Anterior cingulate cortex (tissue), 58 donors: ENCODE results near the gene RHCE.
"Not testable (repeated sequence)": the region's sequence is repeated elsewhere in the genome, so short reads cannot be mapped to it uniquely, and the experiment has no call there.

Experiments used
- DNase-seq, 58 donors: peaks; one replicate each; lab custom pipeline; 2025; lab: John Stamatoyannopoulos, UW

Gene RHCE

DNA sequence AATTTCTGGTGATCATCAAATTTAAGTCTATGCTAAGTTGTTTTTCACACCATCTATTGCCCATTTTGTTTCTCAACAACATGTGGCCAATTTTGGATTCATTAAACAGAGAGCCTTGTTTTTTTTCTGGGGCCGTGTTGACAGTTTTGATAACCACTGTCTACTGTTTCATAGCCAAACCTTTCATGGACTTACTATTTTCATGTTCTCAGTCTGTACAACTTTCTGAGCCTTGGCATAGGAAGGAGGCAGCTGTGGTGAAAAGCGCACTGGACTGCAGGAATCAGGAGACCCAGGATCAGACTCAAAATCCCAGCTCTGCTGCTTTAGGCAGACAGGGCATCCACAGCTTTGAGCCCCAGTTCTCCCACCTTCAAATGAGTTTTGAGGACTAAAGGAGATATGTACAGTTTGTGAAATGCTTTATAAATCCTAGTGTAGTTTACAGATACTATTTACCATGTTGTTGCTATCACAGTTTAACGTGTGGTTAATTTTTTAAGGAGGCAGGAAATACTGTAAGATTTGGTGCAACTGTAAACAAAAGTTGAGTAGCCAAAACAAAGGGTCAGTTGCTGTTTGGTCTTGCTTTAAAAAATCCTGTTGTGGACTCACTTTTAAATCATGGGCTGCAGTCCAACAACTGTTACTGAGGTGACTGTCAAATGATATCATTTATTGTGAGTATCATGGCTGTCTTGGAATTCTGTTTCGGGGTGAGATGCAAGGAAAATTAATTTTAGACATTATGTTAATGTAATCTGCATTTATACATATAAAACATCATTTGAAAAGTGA is 13.0 kb upstream of the RHCE start:
- peak in 9 of 58 donors; percentile 4 to 12 (median 7) for DNase-seq

DNA sequence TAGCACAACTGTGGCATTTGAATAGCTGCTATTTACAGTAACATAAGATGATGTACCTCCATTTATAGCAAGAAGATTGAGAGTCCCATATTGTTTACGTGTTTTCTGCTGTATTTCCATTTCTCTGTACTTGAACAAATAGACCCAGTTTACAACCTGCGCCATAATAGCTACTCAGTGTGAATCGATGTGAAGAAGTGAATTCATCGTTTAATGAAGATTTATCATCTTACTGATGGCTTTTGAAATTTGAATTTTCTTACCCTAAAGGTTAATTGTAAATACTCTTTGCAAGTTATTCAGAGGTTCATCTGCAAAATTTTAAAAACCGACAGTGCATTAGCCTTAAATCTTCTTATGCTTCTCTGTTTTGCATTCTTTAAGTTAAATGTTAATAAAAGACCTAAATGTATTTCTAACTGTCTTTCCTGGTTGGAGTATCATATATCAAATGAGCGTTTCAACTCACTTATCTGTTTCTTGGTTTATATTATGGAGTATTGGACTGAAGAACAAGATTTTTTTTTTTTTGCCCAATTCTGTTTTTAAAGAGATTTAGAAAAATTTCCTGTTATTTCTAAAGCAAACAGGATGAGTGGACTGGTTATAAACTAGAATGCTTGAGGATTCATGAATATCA is 12.2 kb upstream of the RHCE start:
- no peak for DNase-seq

DNA sequence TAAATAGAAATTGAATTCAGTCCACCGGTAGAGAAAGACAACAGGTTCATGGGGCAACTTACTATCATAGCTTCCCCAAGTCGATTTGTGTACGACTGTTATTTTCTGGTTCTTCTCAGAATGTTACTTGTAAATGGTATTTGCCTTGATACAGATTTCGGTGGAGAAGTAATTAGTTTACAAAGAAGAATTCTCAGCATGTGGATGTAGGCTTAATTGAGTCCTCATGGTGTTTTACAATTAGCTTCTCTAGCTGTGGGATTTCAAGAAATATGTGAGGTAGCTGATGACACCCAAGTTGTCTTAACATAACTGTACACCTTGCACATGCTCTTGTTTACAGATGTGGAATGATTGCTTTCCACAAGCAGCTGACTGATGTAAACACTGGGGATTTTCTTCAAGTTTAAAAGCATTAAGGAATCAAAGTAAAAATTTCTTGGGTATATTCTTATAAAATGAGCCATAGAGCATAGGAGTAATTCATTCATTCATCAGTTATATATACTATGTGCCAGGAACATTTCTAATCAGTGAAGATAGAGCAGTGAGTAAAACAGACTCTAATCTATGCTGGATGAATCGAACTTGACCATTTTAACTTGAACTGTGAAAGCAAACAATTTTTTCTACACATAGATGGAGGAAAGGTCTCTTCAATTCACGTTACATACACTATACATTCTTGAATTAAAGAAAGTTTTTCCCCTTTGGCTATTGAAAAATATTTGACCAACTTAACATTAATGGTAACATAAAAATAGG is 11.5 kb upstream of the RHCE start:
- peak in 1 of 58 donors; percentile 6 for DNase-seq

DNA sequence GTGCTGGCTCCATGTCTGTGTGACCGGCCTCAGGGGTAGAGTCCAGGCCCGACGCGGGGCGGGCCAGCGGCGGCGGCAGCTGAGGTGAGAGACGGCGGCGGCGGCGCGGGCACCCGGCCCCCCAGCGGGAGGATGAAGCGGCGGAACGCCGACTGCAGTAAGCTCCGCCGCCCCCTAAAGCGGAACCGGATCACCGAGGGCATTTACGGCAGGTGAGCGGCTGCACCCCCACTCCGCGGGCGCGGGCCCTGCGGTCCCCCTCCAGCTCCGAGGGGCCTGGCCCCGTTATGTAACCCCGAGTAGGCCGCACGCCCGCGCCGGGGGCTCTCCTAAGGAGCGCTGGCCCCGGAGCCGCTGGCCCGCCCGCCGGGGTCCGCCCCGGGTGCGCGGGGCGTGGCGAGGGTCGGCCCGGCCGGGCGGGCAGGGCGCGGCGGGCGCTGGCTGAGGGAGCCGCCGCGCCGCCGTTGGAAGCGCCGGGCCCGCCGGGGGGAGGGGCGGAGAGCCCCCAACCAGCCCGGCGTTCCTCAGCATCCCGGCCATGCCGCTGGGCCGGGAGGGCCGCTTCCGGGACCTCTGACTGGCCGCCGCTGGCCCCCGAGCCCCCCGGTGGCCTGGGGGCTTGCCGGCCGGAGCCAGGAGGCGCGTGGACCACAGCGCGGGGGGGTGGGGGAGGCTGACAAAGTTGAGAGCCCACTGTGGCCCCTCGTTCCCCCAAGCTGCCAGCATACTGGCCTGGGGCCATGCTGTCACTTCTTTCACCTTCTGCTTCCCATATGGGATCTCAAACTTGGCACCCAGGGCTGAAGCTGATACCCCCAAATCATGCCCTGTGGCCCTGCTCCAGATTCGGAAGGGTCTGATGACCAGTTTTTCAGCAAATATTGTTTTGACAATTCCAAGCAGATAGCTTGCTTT is 10.6 kb upstream of the RHCE start:
- peak in 9 of 58 donors; percentile 4 to 52 (median 25) for DNase-seq

DNA sequence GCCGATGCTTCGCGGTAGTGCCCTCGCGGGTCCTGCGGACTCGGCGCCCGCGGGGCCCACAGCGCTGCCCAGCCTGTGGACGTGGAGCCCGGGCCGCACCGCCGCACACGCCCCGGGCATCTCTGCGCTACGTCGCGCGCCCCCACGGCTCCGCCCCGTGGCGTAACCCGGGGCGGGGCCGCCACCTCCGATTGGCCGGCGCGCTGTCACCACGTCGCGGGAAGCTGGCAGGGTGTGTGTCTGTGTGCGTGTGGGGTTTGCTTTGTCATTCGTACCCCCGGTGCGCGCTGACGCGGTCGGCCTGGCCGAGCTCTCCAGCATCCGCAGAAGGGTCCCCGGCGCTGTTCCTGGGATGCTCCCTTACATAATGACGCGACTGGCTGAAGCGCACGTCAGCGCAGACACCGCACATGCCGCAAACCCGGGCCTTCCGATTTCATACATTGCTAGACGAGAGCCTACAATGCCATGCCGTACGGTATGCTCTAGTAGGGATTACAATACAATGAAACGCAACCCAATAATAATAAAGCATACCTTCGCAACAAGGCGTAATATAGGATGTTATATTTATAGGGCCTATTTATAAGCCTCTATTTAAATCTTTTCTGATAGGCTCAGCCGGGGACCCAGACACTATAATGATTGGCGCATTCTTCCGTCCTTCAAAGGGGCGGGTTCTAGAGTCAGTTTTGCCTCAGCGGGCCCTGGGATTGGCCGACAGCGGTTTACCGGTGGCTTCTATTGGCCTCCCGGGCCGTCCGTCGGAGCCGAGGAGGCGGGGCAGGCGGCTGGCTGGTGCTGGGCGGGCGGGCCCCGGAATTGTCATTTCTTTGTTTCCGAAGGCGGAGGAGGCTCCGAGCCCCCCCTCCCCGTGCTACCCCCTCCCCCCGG is 9.7 kb upstream of the RHCE start, which contains the start of gene MACO1:
TSS of gene MACO1 (plus strand) at position 825 of the 894 bp plus-strand sequence. CDS start 202 bp downstream, outside the sequence.
- DNase-seq = peak; percentile 73 to 99 (median 97)

DNA sequence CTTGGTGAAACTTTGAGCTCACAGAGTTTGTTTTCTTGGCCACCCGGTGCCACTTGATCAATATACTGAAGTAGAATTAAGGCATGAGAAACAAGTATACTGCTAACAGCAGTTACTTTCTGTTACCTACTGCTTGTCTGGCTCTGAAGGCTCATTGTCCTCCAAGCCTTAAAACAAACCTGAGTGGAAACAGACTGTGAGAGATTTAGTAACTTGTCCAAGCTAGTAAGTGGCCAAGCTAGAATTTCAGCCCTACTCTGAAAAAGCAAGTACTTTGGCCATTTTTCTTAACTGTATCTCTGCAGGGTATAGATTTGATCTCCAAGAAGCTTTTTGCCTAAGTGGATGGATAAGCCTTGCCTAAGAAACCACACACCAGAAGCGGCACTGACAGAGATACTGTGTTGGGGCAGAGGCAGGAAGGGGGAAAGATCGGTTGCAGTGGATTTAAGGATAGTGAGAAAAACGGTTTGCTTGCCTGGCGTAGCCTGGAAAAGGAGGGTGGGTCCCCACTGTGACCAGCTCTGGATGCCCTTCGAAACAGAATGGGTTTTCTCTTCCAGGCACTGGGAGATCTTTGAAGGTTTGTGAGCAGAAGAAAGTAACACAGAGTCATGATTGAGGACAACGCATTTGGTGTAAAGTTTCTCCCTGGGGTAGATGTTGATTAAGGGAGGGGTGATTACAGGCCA is 8.0 kb upstream of the RHCE start:
- no peak for DNase-seq

DNA sequence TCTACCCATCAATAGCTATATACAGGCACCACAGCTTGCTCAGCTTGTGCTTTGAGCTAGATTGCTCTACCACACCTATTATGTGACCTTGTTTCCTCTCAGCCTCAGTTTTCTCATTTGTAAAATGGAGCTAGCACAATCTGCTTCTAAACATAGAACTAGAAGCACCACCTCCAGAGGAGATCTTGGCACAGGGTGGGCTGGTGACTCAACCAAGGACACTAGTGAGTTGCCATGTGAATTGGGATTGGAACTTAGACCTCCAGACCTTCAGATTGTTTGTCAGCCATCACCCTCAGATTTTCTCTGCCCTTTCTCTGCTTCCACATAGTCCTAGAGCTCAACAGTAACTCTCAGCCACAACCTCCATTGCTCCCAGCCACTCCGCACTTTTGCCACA is 7.1 kb upstream of the RHCE start:
- no peak for DNase-seq

DNA sequence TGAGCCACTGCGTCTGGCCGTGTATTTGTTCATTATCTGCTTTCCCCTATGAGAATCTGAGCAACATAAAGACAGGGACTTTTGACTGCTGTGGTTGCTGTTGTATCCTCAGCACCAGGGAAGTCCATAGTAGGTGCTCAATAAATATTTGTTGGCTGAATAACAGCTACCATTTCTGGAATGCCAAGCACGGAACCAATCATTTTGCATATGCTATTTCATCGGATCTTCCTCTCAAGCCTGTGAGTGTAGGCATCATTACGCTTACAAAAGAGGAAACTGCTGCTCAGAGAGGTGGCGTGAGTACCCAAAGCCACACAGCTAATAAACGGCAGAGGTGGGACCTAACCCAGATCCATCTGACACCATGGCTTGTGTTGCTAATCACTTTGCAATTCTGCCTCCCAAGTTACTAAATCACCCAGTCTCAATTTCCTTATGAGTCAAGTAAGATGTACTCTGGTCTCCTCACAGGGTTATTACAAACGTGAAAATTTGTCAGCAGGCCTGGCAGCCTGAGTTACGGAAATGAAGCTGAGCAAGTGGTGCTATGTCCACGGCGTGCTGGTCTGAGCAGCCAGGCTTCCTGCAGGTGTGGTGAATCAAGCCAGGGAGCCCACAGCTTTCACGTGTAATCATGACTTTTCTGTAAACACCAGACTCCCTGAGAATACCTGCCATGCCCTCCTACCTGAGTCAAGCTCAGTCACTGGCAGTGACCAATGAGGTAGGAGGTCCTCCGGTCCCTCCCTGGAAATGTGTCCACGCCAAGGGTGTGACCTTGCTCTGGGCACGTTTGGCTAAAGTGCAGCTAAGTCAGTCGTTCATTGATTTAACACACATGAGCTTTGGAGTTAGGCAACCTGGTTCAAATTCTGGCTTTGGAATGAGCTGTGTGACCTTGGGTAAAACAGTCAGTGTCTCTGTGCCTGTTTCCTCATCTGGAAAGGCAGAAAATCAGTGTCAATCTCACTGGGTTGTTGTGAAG is 4.8 kb upstream of the RHCE start:
- DNase-seq = no peak

DNA sequence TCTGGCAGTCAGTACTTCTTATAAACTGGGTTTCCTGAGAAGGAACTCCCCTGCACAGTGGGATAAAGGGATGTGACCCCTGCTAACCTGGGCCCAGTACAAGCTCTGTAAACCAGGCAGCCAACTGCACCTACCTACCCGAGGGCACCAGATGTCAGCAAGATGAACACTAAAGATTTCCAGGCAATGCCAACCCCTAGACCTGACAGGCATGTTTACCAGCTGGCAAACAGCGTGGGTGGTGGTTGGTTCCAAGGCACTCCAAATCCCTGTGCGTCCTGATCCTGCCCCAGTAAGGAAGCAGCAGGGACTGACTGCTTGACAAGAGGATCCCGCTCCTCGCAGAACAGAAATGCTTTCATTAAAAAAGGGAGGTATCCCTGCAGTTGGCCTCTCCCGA is 2.6 kb upstream of the RHCE start:
- not testable (repeated sequence) for DNase-seq

DNA sequence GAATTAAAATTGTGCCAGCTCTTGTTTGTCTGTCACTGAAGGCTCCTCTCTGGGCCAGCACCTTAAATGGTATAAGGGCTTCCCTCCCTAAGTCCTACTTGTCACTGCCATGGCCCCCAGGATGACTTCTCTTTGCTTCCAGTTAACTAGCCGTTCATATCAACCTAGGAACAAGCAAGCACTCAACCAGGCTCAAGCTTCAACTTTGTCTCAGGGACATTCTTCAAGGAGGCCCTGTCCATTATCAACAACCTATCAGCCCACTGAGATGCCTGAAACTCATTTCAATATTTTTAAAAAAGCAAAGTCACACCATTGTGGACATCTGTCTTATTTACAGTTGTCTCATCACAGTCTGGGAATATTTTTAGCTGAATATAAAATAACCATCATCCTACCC is 1.3 kb downstream of the RHCE start:
- not testable (repeated sequence) for DNase-seq

DNA sequence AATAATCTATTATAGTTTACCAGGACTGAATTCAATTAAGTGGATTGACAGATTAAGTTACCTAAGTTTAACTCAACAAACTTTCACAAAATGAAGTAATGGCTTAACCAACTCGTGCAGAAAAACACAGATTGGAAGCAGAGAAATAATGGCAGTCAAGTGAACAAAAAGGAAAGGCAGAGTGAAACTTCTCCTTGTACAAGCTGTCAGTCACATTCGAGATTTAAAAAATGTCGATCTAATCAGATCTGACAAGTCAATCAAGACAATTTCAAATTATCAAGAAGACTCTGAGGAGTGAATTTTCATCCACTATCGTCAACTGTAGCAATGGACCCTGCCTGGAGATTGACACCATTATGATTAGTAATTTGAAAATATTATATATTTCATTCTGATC is 3.3 kb downstream of the RHCE start:
- not testable (repeated sequence) for DNase-seq

DNA sequence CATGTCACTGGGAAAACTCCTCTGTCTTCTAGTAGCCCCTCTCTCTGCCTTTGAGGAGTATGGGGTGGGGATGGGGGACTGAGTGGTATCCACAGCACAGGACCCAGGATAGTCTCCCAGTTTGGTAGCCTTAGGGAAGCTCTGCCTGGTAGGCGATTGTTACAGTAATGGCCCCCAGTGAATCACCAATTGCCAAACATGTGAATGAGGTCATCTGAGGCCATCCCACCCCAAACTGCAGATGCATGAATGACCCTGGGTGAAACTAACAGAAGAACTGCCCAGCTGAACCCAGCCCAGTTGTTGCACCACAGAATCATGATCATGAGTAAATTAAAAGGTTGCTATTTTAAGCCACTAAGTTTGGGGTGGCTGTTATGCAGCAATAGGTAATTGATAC is 6.0 kb downstream of the RHCE start:
- DNase-seq = not testable (repeated sequence)

DNA sequence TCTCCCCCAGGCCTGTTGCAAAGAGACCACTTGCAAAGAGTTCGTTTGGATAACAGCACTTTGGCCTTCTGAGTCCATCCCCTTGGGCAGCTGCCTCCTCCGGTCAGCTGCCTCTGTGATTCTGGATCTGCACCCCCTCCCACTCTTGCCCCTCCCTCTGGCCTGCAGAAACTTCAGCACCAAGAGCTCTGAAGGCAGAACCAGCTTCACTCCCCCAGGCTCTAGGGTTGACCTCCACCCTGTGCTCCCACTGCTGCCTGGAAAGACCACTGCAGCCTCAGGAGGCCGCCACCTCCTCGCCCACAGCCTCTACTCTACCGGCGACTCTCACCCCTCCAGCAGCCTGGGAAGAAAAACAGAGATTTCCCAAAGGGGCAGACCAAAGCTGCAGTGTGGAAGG is 6.5 kb downstream of the RHCE start:
- DNase-seq = not testable (repeated sequence)

DNA sequence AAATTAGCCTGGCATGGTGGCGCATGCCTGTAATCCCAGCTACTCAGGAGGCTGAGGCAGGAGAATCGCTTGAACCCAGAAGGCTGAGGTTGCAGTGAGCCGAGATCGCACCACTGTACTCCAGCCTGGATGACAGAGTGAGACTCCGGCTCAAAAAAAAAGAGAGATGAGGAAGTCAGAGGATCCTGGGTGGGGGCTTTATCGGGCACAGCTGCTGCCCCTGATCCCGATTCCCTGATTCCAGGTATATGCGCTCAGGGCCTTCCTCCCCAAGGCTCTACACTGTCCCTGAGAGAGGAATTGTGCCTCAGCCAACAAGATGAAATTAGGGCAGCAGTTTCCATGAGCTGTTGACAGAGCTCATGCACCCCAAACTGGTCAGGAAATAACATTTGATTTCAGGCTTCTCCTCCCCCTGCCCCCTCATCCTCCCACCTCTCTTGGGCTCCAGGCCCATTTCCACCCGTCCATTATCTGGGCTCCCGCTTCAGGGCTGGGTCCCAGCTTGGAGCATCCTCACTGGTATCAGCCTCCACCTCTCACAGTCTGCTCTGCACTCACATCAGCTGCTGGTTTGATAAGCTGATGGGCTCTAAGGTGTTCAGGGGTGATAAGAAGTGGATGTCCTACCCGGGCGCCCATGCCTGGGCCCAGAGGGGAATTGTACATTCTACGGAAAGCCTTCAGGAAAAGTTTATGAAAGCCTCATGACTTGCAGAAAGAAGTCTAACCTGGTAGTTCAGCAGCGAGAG is 7.6 kb downstream of the RHCE start:
- not testable (repeated sequence) for DNase-seq

DNA sequence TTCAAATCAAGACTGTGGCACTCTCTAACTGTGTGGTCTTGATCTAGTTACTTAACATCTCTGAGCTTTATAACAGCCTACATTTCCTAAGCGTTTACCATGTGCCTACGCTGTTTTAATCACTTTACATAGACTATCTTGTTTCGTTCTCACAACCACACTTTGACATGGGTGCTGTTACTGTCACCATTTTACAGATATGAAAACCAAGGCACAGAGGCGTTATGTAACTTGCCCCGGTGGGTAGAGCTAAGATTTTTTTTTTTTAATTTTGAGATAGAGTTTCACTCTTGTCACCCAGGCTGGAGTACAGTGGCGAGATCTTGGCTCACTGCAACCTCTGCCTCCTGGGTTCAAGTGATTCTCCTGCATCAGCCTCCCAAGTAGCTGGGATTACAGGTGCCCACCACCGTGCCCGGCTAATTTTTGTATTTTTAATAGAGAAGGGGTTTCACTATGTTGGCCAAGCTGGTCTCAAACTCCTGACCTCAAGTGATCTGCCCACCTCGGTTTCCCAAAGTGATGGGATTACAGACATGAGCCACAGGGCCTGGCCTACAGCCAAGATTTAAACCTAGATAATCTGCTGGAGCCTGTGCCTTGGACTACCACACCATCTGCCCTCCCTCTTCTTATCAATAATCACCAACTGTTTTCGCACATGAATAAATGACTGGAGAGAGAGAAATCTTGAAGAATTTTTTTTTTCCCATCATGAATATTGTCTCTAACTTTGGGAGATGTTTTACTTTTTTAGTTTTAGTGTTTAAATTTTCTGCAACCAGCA is 10.8 kb downstream of the RHCE start:
- not testable (repeated sequence) for DNase-seq
